Measurements from ENCODE around the gene NCBP3.

The NCBP3 gene

GRCh38 chr17:3870871-3871306 is 24.8 kb upstream of the NCBP3 start:
- Histone ChIP-seq H3K9me3 (ENCODE audit: control insufficient read depth, insufficient read depth, low read depth, low read length) (no peaks in the 10 kb centered on the region), H3K4me1 (ENCODE audit: control insufficient read depth, insufficient read depth, low read length) (no peaks in the 10 kb centered on the region), H3K27ac (ENCODE audit: extremely low read depth, low read depth, low read length) (no peak overlapping the region), H3K4me3 (ENCODE audit: low read depth, low read length) (no peak overlapping the region), H3K36me3 (ENCODE audit: control insufficient read depth in 2 of 2, insufficient read depth in 1 of 2, low read length in 2 of 2) (peaks cover 17 to 63% of the 10 kb centered on the region in 2 experiments; a peak in 2 of 3 replicates)
- ChIA-PET POLR2A (no interaction called here), CTCF (interaction anchor here (0.8 to 1.8 kb wide), 2 partner anchors 11 to 43 kb away, joined by 4 to 7 read pairs; no protein-coding TSS in a partner anchor)
- TF ChIP-seq ZNF518A (tag by site-specific recombination; conservative IDR thresholded peaks at IDR 0.05; ENCODE audit: low read depth) (no peak), ZBTB6 (tag by site-specific recombination; IDR thresholded peaks at IDR 0.05) (no peak), SP2 (tag by site-specific recombination; IDR thresholded peaks at IDR 0.05) (0 out of 2 replicates have a peak, but pooled peaks have one; percentile 5), YY1 (tag by site-specific recombination; IDR thresholded peaks at IDR 0.05) (no peak), ZNF521 (tag by site-specific recombination; IDR thresholded peaks at IDR 0.05) (no peak), ZBTB48 (tag by site-specific recombination; IDR thresholded peaks at IDR 0.05) (no peak)

GRCh38 chr17:3867606-3868005 is 21.6 kb upstream of the NCBP3 start:
- TF ChIP-seq ZBTB17 (tag by site-specific recombination; IDR thresholded peaks at IDR 0.05) (no peak), ZSCAN4 (tag by site-specific recombination; IDR thresholded peaks at IDR 0.05) (no peak), ZNF341 (tag by site-specific recombination; IDR thresholded peaks at IDR 0.05; ENCODE audit: low read depth) (no peak), PATZ1 (tag by site-specific recombination; IDR thresholded peaks at IDR 0.05) (no peak), WT1 (tag by site-specific recombination; IDR thresholded peaks at IDR 0.05) (no peak)
- ChIA-PET POLR2A (interaction anchor here (1.0 kb wide), 1 partner anchor 21 kb away, joined by 3 read pairs; the partner anchor contains the start of gene NCBP3), CTCF (no interaction called here)
- Histone ChIP-seq H3K27ac (ENCODE audit: extremely low read depth, low read depth, low read length) (no peak overlapping the region), H3K4me3 (ENCODE audit: low read depth, low read length) (no peak overlapping the region), H3K36me3 (ENCODE audit: control insufficient read depth in 2 of 2, insufficient read depth in 1 of 2, low read length in 2 of 2) (peaks cover 4 to 55% of the 10 kb centered on the region in 2 experiments; a peak in 2 of 3 replicates), H3K9me3 (ENCODE audit: control insufficient read depth, insufficient read depth, low read depth, low read length) (no peaks in the 10 kb centered on the region), H3K4me1 (ENCODE audit: control insufficient read depth, insufficient read depth, low read length) (no peaks in the 10 kb centered on the region)

- TF ChIP-seq ZNF175 (tag by site-specific recombination; IDR thresholded peaks at IDR 0.05) (no peak), ZNF449 (tag by site-specific recombination; IDR thresholded peaks at IDR 0.05) (peak; percentile 49; the same call in 1 of the 2 replicates)
- H3K9me3 ChIP-seq (ENCODE audit: control insufficient read depth, insufficient read depth, low read depth, low read length), result no peaks in the 10 kb centered on the region
- peaks cover 4 to 55% of the 10 kb centered on the region in 2 experiments; a peak in 2 of 3 replicates for H3K36me3 ChIP-seq (ENCODE audit: control insufficient read depth in 2 of 2, insufficient read depth in 1 of 2, low read length in 2 of 2)
- no peaks in the 10 kb centered on the region for H3K4me1 ChIP-seq (ENCODE audit: control insufficient read depth, insufficient read depth, low read length)
- H3K27ac ChIP-seq (ENCODE audit: extremely low read depth, low read depth, low read length), result no peak overlapping the region
- POLR2A ChIA-PET, result interaction anchor here (1.0 kb wide), 1 partner anchor 21 kb away, joined by 3 read pairs; the partner anchor contains the start of gene NCBP3
- H3K4me3 ChIP-seq (ENCODE audit: low read depth, low read length), result no peak overlapping the region
- CTCF ChIA-PET, result interaction anchor here (0.7 kb wide), 2 partner anchors 46 to 73 kb away, joined by 3 read pairs; no protein-coding TSS in a partner anchor
Observed at GRCh38 chr17:3867106-3867505, 21.1 kb upstream of the NCBP3 start.

Measured in HEK293 (cell line).